Stimulated activated CD4-positive, alpha-beta T cell treated with anti-CD3 and anti-CD28 coated beads, Interleukin-1b, Interleukin-23, amount 100 ng/mL, for 48 hours (primary cell): ENCODE data around the gene SREBF1.

Experiments used
- DNase-seq: peaks from one replicate; pipeline ENCODE4 v3.0.0-alpha.2; 2020

Gene SREBF1

GRCh38 chr17:17822616-17823015 lies 14.2 kb downstream of the SREBF1 start:
- no peak for DNase-seq

GRCh38 chr17:17822189-17822588 lies 14.6 kb downstream of the SREBF1 start:
- no peak for DNase-seq

GRCh38 chr17:17820463-17821158 lies 16.2 kb downstream of the SREBF1 start:
- DNase-seq, result no peak

GRCh38 chr17:17820046-17820445 lies 16.7 kb downstream of the SREBF1 start:
- no peak for DNase-seq

GRCh38 chr17:17819561-17819995 lies 17.2 kb downstream of the SREBF1 start:
- DNase-seq, result peak; percentile 87

- no peak for DNase-seq
Observed at GRCh38 chr17:17819111-17819510, 17.7 kb downstream of the SREBF1 start.

GRCh38 chr17:17818088-17818526 lies 18.7 kb downstream of the SREBF1 start:
- no peak for DNase-seq

- DNase-seq, result no peak
Observed at GRCh38 chr17:17817552-17817947, 19.2 kb downstream of the SREBF1 start.

- DNase-seq, result no peak
Observed at GRCh38 chr17:17816831-17817551, 19.8 kb downstream of the SREBF1 start.

GRCh38 chr17:17816240-17816814 lies 20.5 kb downstream of the SREBF1 start:
- DNase-seq, result no peak

GRCh38 chr17:17815436-17816200 lies 21.2 kb downstream of the SREBF1 start:
- DNase-seq, result no peak

GRCh38 chr17:17815062-17815406 lies 21.8 kb downstream of the SREBF1 start:
- DNase-seq, result no peak

- DNase-seq, result no peak
Observed at GRCh38 chr17:17814162-17815061, 22.4 kb downstream of the SREBF1 start.

- no peak for DNase-seq
Observed at GRCh38 chr17:17813725-17814095, 23.1 kb downstream of the SREBF1 start.

- DNase-seq, result no peak
Observed at GRCh38 chr17:17813055-17813724, 23.6 kb downstream of the SREBF1 start.

GRCh38 chr17:17812211-17813054 lies 24.4 kb downstream of the SREBF1 start:
- DNase-seq, result peak; percentile 57

GRCh38 chr17:17811381-17812210 lies 25.2 kb downstream of the SREBF1 start:
- no peak for DNase-seq

GRCh38 chr17:17810895-17811248 lies 25.9 kb downstream of the SREBF1 start:
- DNase-seq, result no peak

GRCh38 chr17:17810084-17810894 lies 26.5 kb downstream of the SREBF1 start:
- no peak for DNase-seq
